HL-60 (cell line): ENCODE data around the gene MS4A7.
A peak's percentile ranks its signal among the peaks of the same experiment; 100 is the strongest.

Experiments
- DNase-seq, 2 experiments: peaks; one replicate each; pipeline ENCODE4 v3.0.0-alpha.2; 2010 to 2020; ENCODE audit warnings: low read depth in 1 of 2, low spot score in 1 of 2
- H3K27ac ChIP-seq: fragments of 250-450 bp; sonication (Bioruptor Pico); replicated peaks from 2 replicates; pipeline ENCODE4 v1.5.1; 2020; ENCODE audit warnings: mild to moderate bottlenecking, moderate library complexity
- H3K27me3 ChIP-seq: fragments of 250-450 bp; sonication (Bioruptor Pico); 2 replicates; pipeline ENCODE4 v1.5.1; 2021; ENCODE audit warnings: mild to moderate bottlenecking, moderate library complexity; ENCODE audit not compliant: insufficient read depth, poor library complexity, severe bottlenecking
- H3K4me3 ChIP-seq: replicated peaks from 2 replicates; pipeline ENCODE4 v1.5.1; 2011; ENCODE audit warnings: mild to moderate bottlenecking, control low read depth, low read length; ENCODE audit not compliant: insufficient read depth
- CTCF ChIP-seq: IDR thresholded peaks from one replicate; pipeline ENCODE4 v1.5.1; 2011; ENCODE audit warnings: low read length, control low read depth, inconsistent platforms; ENCODE audit not compliant: insufficient read depth
- GABPA ChIP-seq: IDR thresholded peaks from 2 replicates; pipeline ENCODE4 v1.6.1; 2012; ENCODE audit warnings: low read depth
- POLR2AphosphoS5 ChIP-seq: IDR thresholded peaks from 2 replicates; pipeline ENCODE4 v1.6.1; 2012; ENCODE audit warnings: low read depth
- REST ChIP-seq: IDR thresholded peaks from 2 replicates; pipeline ENCODE4 v1.6.1; 2012; ENCODE audit warnings: low read depth; ENCODE audit not compliant: insufficient replicate concordance
- SPI1 ChIP-seq: IDR thresholded peaks from 2 replicates; pipeline ENCODE4 v1.6.1; 2012; ENCODE audit warnings: low read depth, mild to moderate bottlenecking, borderline replicate concordance

The MS4A7 gene

GRCh38 chr11:60367009-60367408, 11.3 kb upstream of the MS4A7 start:
- Histone ChIP-seq H3K27ac (0 out of 2 replicates have a peak overlapping the region, but pooled peaks have one; percentile 5), H3K27me3 (no peaks in the 10 kb centered on the region), H3K4me3 (no peak overlapping the region)
- no peak for DNase-seq
- TF ChIP-seq CTCF (no peak), REST (no peak), GABPA (no peak), POLR2AphosphoS5 (no peak), SPI1 (no peak)

- TF ChIP-seq POLR2AphosphoS5 (no peak), CTCF (no peak), REST (no peak), SPI1 (no peak), GABPA (no peak)
- no peaks in the 10 kb centered on the region for H3K27me3 ChIP-seq
- no peak overlapping the region for H3K4me3 ChIP-seq
- H3K27ac ChIP-seq = no peak overlapping the region
- no peak for DNase-seq
These were observed 10.4 kb upstream of the MS4A7 start for GRCh38 chr11:60367896-60368295.

- H3K27ac ChIP-seq = no peak overlapping the region
- DNase-seq = no peak
- no peaks in the 10 kb centered on the region for H3K27me3 ChIP-seq
- no peak overlapping the region for H3K4me3 ChIP-seq
- no peak for TF ChIP-seq SPI1
- TF ChIP-seq CTCF = no peak
- no peak for TF ChIP-seq POLR2AphosphoS5
- TF ChIP-seq GABPA = no peak
- TF ChIP-seq REST = no peak
These were observed 8.0 kb upstream of the MS4A7 start for GRCh38 chr11:60370252-60370810.
